GM18870 (cell line): ENCODE results near the gene MAL.

ENCODE experiments used
- ATAC-seq: cut with Tn5 transposase; IDR thresholded peaks from one replicate; pipeline ENCODE4 v1.9.1; 2021; ENCODE audit warnings: moderate library complexity; ENCODE audit not compliant: unreplicated experiment

MAL gene

DNA sequence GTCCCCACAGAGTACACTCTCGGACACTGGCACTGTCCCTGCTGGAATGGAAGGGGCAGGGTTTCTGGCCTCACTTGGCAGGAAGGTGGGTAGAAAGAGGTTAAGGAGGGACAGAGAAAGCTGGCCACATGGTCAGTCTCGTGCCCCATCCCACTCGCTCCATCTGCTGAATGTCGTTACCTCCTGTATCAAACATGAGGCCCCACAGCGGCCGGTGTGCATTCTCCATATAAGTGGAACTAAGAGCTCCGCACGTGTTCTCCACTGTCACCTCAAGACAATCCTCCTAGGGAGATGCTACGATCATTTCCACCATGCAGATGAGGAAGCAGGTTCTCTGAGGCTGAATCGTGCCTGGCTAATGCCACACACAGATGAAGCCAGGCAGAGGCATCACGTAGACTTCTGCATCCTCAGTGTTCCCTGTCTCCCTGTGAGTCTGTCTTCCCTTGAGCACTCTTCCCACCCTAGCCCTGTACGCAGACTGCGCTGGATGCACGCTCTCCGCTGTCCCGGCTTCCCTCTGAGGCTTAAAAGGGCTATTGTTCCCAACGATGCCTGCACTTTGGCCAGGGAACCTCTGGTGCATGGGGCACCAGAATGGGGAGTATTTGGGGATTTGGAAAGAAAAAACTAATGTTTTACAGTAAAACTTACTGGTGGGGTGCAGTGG lies 35.1 kb downstream of the MAL start:
- no peak for ATAC-seq

DNA sequence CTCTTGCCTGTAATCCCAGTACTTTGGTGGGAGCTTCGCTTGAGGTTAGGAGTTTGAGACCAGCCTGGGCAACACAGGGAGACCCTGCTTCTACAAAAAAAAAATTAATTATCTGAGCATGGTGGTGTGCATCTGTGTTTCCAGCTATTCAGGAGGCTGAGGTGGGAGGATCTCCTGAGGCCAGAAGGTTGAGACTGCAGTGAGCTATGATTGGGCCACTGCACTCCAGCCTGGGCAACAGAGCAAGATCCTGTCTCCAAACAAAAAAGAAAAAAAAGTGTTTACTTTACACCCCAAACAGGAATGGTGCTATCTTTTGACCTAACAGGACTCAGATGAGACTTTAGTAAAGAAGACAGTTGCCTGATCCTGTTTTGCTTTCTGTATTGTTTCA lies 35.6 kb downstream of the MAL start:
- ATAC-seq: no peak

DNA sequence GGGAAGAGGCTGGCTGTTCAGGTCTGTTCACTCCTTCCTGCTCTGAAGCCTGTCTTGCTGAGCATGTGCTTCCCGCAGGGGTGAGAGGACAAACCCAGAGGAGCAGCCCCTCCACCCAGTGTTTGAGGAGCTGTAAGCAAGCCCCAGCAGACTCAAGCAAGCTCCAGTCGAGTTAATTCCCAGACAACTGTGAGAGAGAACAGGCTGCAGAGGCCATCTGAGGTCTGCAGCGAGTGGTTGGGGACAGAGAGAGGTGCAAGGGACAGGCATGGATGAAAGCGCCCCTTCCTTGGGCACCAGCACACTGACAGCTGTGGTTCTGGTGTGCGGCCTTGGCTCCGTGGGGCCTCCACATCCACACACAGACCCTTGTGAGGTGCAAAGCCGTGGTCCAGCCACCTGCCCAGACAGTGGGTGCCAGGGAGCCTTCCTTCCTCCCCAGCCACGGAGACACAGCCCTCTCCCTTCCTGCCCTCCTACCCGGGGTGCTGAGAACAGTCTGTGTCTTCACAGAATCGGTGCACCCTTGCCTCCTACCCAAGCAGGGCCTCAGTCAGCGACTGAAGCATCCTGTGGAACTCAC lies 36.2 kb downstream of the MAL start:
- ATAC-seq: no peak

DNA sequence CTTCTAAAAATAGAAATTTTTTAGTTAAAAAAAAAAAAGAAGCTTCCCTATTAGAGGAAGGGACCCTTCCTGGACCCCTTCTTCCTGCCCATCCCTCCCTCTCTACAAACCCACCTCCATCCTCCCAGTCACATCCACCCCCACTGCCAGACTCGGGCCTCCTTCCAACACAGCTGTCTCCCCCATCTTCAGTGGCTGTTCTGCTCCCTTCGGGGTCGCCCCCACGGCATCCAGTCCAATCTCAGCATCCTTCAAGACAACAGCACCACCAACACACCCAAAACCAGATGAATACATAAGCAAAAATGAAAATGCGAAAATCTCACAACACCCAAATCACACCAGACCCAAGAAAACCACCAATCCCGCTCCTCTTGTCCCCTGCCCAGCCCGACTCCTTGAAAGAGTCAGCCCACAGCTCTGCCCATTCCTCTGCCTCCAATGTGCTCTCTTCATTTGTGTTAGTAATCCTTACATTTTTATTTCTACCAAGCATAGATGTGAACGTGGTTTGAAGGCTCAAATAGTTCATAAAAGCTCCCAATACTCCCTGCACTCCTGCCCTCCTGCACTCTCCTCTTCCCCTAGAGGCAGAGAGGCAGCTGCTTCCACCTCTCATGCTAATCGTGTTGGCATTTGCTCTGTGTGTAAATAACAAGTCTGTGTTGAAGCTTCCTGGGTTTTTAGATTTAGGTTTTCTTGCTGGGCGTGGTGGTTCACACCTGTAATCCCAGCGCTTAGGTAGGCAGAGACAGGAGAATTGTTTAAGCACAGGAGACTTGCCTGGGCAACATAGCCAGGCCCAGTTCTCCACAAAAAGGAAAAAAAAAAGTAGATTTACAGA lies 37.0 kb downstream of the MAL start:
- no peak for ATAC-seq

DNA sequence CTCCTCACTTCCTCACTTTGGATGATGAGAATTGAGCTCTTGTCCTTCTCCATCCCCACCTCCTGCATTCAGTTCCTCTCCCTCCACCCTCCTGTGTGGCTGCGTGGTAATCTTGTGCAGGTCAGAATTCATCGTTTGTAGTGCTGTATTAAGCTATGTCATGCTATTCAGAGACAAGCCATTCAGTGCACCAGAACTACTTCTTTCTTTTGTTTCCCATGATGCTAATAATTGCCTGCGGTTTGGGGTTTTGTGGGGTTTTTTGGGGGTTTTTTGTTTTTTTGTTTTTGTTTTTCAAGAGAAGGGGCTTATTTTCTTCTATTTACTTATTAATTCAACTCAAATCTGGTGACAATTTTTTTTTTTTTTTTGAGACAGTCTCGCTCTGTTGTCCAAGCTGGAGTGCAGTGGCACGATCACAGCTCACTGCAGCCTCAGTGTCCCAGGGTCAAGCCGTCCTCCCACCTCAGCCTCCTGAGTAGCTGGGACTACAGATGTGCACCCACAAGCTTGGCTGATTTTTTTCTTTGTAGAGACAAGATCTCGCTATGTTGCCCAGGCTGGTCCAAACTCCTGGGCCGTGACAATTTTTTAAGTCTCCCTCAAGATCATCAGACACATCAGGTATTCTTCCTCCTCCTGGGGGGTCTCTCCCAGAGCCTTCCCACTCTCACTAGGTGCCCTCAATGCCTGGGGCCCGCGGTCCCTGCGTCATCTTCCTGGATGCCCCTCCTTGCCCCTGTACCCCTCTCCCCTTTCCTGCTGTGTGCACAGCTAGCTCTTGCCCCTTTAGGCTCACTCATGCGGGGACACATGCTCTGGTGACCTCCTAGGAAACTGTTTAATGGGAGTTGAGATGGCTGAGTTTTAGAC lies 37.8 kb downstream of the MAL start:
- ATAC-seq: peak; percentile 91

DNA sequence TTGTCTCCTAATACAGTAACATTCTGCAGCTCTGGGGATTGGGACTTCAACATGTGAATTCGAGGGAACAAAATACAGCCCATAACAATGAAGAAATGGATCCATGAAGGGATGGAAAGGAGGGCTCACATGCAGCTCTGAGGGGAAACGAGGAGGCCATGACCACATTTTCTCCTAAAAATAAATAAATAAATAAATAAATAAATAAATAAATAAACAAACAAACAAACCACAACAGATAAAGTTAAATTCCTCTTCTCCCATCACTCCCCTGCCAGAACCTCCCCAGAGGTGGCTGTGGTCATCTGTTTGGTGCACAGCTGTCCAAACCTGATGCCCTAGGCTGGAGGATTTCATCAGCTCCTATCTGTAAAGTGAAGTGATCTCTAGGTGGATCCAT lies 42.7 kb downstream of the MAL start:
- no peak for ATAC-seq

DNA sequence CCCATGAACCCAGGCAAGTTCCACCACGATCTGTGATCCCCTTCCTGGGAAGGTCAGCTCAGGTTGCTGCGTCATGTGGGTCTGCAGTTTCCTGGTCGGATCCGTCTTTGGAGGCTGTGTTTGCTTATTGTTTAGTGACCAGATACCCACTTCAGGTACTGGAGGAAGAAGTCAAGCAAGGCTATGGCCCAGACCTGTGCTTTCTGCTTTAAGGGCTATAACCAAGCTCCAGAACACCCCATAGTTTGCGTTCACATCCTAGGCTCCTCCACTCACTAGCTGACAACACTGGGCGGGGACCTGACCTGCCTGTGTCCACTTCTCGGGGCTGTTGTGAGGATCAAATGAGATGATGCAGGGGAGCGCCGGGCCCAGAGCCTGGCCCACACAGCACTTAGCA lies 44.0 kb downstream of the MAL start:
- no peak for ATAC-seq

DNA sequence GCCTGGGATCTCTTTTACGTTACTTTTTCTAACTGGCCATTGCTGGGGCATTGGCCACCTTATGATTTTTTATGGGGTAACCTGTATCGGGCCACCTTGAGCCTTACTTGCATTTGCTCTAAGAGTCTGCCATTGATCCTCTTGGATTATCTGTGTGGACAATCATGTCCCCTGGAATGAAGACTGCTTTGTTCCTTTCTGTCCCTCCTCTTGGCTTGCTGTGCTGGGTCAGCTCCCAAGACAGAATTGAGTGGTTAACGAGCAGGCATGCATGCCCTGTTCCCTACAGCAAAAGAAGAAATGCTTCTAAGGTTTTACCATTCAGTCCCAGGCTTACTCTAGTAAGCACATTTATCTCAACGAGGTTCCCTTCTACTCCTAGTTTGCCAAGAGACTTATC lies 46.3 kb downstream of the MAL start:
- ATAC-seq: no peak

DNA sequence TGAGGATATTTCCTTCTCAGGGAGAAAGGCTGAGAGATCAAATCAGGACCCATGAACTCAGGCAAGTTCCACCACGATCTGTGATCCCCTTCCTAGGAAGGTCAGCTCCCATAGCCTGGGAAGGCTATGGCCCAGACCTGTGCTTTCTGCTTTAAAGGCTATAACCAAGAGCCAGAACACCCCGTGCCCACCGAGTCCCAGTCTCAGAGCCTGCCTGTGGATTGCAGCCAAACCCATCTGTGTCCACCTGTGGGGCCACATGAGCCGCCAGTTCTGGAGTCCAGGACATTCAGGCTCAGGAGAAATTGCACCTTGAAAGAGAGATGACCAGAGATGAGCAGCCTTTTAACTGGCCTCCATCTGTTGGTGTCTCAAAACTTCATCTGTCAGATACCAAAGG lies 46.9 kb downstream of the MAL start:
- no peak for ATAC-seq

DNA sequence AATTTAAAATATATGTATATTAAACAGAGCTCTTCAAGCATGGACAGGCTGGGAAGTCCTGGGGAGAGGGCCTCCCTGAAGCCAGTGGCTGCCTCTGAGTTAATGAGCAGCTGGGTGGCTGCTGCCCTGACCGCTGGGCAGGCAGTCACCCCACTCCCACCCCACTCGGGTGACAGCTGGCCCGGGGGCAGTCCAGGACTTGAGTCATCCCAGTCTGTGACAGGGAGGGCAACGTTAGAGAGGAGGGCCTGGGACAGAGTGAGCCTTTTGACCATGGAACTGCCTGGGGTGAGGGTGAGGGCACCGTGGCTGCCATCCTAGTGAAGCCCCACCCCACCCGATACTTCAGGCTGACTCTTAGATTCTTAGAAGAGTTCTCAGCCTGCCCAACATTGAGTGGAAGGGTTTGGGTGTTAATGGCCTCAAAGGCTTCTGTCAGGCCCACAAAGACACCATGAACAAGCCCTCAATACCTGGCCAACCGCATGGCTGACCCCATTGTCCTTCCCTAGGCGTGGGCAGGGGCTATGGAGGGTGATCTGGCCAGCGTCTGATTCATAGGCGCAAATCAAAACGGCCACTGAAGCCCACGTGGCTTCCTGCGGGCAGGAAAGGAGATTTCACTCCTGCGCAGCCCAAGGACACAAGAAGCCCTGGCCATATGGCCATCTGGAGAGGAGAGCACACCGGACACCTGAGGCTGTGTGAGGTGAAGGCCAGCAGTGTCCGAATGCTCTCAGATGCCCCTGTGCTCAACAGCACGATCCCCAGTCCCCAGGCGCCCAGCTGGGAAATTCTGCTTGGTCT lies 48.6 kb downstream of the MAL start:
- ATAC-seq: no peak

DNA sequence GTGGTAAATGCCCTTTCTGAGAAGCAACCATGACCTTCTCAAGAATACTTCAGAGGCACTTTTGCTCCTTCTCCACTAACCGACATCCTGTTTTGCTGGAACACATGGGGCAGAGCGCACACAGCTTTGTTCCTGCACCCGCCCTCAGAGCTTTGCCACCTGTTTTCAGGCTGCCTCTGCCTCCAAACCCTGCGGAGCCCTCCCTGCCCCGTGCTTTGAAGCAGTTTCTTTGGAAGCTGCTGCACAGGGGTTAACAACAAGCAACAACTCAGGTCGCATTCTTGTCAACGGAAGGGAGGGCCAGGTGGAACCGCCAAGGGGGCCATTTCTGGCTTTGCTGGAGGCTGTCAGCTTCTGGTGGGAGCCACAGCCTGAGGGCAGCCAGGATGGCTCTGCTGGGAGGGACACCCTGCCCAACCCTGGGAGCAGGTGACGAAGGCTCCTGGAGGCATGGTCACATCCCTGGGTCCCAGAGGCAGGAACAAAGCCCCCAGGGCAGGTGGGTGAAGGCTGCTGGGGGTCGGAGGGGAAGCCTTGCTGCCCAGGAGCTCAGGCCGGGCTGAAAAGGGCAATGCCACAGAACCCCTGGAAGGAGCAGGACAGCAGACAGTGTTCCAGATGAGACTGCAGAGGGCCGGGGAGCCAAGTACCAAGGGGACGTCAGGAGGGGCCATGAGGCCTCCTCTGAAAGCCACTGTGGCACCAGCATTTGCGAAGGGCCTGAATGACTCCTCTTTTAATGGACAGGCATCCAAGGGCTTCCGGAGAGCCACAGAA lies 49.3 kb downstream of the MAL start:
- no peak for ATAC-seq

DNA sequence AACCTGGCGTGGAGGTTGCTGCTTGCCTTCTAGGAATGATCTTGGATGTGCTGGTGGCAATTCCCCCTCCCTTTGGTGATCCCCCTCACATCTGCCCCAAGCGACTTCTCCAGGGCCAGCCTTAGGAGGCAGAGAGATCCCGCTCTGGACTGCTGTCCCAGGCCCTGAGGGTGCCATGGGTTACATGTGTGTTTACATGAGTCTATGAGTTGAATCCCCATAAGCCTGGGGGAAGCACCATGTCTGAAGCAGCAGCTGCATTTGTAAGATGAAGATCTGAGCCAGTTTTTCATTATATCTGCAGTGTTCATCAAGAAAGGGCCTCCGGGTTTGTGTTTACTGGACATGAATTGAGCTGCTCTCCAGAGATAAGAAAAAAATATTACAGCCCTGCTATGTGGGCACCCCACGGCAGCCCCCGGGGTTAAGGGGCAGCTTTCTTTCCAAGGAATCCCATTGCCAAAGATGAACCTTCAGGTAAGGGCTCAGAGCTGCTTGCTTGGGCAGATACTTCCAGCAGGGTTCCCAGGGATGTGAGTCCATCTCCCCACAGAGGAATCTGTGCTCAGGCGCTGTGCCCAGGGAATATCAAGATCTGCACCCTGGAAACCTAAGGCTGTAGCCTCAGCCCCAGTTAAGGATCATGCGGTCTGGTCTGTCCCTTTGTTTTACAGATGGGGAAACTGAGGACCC lies 50.1 kb downstream of the MAL start:
- no peak for ATAC-seq

DNA sequence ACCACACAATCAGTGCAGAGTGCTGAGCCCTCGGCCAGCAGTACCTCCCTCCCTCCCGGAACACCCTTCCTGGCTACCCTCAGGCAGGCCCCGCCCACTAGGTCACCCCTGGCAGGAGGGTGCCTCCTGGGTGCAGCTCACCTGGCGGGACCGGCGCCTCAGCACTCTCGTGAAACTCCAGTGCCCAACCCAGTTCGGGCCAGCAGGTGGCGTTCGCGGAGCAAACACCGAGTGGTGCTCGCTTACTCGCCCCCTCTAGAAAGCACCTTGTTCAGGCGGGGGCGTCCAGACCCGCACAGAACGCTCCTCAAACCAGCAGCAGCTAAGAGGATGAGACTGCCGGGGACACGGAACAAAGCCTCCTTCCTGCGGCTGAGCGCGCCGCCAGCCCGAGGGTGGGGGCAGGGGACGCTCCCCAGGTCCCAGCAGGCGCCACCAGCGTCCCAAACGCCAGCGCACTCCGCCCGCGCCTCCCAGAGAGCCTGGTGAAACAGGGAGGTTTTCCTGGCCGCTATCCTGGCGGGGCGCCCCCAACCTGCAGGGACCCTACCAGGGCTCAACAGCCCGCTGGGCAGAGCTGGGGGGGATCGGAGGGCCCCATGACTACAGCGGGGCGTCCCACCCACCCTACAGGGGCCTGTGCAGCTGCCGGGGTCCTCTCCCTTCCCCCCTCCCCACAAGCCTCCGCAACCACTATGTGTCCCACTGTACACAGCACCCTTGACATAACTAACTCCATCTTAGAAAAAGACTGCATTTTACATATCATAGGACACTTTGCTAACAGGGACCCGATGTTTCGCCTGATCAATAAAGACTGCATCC lies 51.4 kb downstream of the MAL start:
- ATAC-seq: peak; percentile 63

DNA sequence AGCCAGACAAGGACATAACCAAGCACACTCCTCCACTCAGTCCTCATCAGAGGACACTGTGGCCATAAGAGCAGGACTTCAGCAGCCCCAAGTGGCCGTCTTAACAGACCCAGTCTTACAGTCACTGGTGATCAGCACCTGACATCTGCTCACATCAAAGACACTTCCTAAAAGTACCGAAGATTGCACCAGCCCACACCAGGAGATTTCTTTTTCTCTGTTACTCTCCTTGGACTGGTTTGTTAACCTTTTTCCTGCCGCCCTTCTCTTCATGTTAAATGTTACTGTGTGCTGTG lies 52.0 kb downstream of the MAL start:
- ATAC-seq: no peak

DNA sequence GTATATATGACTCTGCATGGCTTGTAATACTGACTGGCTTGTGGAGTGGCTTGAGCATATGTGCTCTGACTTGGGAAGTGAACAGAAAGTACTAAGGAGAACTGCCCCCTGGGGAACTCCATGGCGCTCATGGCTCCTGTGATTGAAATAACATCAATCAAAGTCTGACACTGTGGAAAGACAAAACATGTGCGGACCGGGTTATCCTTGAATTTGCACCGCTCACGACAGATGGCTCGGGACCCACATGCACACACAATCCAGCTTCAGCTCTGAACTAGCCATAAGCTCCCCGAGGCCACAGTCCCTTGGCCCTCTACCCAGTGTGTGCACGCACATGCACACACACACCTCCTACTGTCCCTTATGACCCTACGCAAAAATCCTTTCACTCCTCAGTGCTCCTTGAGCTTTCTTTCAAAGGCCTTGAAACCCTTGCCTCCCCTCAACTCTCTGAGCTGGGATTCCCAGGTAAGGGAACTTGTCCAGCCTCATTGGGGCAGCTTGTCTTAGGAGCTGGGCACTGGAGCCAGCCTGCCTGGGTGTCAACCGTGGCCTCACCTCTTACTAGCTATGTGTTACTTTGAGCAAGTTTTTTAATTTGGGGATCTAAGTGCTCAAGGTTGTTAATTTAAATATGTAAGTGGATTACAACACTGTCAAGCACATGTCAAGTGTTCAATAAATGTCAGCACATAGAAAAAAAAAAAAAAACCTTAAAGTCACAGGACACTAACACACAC lies 52.5 kb downstream of the MAL start:
- ATAC-seq: no peak

DNA sequence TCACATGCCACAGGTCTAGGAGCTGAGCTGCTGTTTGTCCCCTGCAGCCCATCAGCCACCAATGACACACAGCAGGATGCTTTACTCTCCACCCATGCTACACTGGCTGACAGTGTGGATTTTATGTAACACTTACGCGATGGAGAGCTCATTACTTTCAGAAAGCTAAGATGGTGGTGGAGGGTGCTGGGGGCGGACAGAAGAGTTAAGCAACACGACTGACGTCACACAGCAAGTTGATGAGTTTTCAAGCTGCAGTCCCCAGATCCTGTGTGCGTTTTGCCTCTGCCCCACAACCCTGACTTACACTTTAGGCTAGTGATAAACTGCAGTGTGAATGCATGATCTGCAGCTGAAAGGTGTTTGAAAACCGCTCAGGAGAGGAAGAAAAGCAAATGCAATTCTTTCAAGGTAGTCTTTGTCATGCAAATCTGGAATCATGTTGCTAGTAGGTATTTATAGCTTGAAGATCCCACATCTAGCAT lies 53.7 kb downstream of the MAL start:
- ATAC-seq: no peak

DNA sequence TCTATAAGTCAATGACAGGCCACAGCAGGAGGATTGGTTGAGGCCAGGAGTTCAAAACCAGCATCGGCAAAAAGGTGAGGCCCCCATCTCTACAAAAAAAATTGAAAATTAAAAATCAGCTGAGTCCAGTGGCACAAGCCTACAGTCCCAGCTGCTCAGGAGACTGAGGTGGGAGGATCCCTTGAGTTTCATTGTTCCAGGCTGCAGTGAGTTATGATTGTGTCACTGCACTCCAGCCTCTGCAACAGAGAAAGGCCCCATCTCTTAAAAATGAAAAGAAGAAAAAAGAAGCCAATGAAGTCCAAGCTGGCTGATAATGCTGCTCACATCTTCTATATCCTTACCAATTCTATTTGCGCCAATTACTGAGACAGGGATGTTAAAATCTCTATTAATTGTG lies 57.0 kb downstream of the MAL start:
- ATAC-seq: no peak

DNA sequence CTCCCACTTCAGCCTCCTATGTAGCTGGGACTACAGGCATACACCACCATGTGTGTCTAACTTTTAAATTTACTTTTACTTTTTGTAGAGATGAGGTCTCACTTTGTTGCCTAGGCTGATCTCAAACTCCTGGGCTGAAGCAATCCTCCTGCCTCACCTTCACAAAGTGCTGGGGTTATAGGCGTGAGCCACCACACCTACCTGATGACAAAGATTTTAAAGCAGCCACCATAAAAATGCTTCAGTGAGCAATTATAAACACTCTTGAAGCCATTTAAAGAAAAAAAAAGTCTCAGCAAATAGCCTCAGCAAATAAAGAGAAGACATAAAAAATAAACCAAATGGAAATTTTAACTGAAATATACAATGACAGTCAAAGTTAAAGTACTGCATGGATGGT lies 60.5 kb downstream of the MAL start:
- ATAC-seq: no peak
